ENCODE results near the gene AIFM3.

AIFM3 gene

DNA sequence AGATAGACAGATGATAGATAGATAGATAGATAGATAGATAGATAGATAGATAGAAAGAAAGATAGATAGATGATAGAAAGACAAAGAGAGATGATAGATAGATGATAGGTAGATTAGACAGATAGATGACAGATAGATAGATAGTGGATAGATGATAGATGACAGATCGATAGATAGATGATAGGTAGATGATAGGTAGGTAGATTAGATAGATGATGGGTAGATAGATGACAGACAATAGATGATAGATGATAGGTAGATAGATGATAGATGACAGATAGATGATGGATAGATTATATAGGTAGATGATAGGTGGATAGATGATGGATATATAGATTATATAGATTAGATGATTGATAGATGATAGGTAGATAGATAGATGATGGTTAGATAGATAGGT lies 19.3 kb downstream of the AIFM3 start:
- Histone ChIP-seq H3K27ac (ENCODE audit: low read depth, low read length) (no peak overlapping the region), H3K79me2 (ENCODE audit: control insufficient read depth, insufficient read depth, low read length, unreplicated experiment) (peaks cover 14% of the 10 kb centered on the region), H3K4me1 (ENCODE audit: control insufficient read depth, insufficient read depth, low read length, unreplicated experiment) (peaks cover 9% of the 10 kb centered on the region), H2AFZ (ENCODE audit: low read length, unreplicated experiment) (no peak overlapping the region), H3K27me3 (ENCODE audit: insufficient read depth, low read length) (no peaks in the 10 kb centered on the region), H3K4me3 (ENCODE audit: low read depth, low read length) (no peak overlapping the region), H3K36me3 (ENCODE audit: insufficient read depth, low read length) (no peaks in the 10 kb centered on the region)

DNA sequence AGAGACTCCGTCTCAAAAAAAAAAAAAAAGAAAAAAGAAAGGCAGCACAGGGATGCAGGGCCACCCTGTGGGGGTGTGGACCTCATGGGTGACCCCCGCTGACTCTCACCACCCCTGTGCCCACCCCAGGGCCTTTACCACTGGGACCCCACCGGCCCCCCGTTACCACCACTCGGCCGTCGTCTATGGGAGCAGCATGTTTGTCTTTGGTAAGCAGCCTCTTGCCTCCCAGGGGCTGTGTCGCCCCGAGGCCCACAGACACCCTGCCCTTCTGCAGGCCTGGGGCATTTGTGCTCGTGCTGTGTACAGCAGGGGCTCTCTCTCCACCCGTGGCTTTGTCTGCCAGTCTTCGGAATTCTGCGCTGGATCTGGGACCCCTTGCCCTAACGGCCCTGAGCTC lies 20.3 kb downstream of the AIFM3 start:
- Histone ChIP-seq H3K4me1 (ENCODE audit: control insufficient read depth, insufficient read depth, low read length, unreplicated experiment) (peaks cover 9% of the 10 kb centered on the region), H3K4me3 (ENCODE audit: low read depth, low read length) (no peak overlapping the region), H2AFZ (ENCODE audit: low read length, unreplicated experiment) (no peak overlapping the region), H3K79me2 (ENCODE audit: control insufficient read depth, insufficient read depth, low read length, unreplicated experiment) (peaks cover 12% of the 10 kb centered on the region), H3K36me3 (ENCODE audit: insufficient read depth, low read length) (no peaks in the 10 kb centered on the region), H3K27me3 (ENCODE audit: insufficient read depth, low read length) (no peaks in the 10 kb centered on the region), H3K27ac (ENCODE audit: low read depth, low read length) (no peak overlapping the region)

DNA sequence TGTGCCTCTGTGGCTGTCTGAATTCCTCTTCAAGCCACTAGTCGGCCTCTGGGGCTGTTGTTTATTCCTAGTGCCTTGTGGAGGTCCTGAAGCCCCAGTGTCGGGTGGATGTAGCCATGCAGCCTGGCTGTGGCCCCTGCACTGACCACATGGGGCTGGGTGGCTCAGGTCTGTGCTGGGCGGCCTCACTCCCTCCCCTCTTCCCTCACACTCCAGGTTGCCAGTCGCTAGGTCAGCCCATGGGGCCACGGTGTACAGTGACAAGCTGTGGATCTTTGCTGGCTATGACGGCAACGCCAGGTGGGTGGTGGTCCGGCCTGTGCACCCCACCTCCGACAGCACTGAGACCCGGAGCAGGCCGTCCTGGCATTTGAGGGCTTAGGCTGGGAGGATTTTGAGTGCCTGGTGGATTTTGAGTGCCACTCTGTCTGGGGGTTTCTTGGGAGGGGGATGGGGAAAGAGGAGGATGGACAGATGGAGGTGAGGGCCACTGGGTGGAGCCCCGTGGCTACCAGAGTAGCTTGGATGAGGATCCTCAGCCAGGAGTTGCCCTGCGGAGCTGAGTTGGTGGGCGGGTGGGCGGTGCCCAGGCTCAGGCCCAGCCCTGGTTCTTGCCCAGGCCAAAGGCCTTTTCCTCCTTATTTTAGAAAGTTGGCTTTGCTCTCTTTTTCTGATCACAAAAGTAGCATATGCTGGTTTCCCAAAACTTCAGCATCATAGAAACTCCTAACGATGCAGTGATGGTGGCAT lies 21.7 kb downstream of the AIFM3 start:
- no peak overlapping the region for H3K4me3 ChIP-seq (ENCODE audit: low read depth, low read length)

DNA sequence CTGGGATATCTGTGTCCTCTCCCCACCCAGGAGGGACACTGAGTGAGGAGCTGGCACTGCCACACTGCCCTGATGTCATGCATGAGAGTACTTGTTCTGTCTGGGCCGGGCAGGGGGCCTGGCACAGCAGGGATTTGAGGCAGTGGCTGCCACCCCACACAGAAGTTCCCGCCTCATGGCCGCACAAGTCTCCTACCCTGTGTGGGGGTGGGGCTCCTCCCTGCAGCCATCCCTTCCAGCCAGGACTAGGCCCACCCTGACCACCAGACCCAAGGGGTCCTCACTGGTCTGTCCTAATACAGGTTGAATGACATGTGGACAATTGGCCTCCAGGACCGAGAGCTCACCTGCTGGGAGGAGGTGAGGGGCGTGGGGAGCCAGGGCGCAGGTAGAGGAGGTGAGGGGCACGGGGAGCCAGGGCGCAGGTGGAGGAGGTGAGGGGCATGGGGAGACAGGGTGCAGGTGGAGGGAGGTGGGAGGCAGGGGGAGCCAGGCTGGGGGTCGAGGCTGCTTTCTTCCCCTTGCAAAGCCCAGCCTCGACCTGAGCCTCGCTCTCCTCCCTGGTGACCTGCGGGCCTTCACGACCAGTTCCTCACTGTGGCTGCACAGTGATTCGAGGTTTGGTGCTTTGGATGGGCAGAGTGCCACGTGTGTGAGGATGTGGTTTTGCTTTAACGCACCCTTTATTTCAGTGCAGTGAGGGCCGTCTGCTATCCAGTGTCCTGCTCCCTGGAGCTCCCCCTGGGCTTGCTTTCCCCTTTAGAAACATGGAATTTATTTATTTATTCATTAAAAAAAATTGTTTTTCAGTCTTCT lies 22.5 kb downstream of the AIFM3 start:
- no peak overlapping the region for H3K4me3 ChIP-seq (ENCODE audit: low read depth, low read length)
- H3K4me1 ChIP-seq (ENCODE audit: control insufficient read depth, insufficient read depth, low read length, unreplicated experiment): no peaks in the 10 kb centered on the region
- H3K79me2 ChIP-seq (ENCODE audit: control insufficient read depth, insufficient read depth, low read length, unreplicated experiment): no peaks in the 10 kb centered on the region
- H3K36me3 ChIP-seq (ENCODE audit: insufficient read depth, low read length): no peaks in the 10 kb centered on the region
- no peaks in the 10 kb centered on the region for H3K27me3 ChIP-seq (ENCODE audit: insufficient read depth, low read length)
- no peak overlapping the region for H3K27ac ChIP-seq (ENCODE audit: low read depth, low read length)
- H2AFZ ChIP-seq (ENCODE audit: low read length, unreplicated experiment): no peak overlapping the region

More for the DNA sequence above, 21.7 kb downstream of the AIFM3 start:
- Histone ChIP-seq H2AFZ (ENCODE audit: low read length, unreplicated experiment) (no peak overlapping the region), H3K4me1 (ENCODE audit: control insufficient read depth, insufficient read depth, low read length, unreplicated experiment) (no peaks in the 10 kb centered on the region), H3K27ac (ENCODE audit: low read depth, low read length) (no peak overlapping the region), H3K79me2 (ENCODE audit: control insufficient read depth, insufficient read depth, low read length, unreplicated experiment) (no peaks in the 10 kb centered on the region), H3K36me3 (ENCODE audit: insufficient read depth, low read length) (no peaks in the 10 kb centered on the region), H3K27me3 (ENCODE audit: insufficient read depth, low read length) (no peaks in the 10 kb centered on the region)

DNA sequence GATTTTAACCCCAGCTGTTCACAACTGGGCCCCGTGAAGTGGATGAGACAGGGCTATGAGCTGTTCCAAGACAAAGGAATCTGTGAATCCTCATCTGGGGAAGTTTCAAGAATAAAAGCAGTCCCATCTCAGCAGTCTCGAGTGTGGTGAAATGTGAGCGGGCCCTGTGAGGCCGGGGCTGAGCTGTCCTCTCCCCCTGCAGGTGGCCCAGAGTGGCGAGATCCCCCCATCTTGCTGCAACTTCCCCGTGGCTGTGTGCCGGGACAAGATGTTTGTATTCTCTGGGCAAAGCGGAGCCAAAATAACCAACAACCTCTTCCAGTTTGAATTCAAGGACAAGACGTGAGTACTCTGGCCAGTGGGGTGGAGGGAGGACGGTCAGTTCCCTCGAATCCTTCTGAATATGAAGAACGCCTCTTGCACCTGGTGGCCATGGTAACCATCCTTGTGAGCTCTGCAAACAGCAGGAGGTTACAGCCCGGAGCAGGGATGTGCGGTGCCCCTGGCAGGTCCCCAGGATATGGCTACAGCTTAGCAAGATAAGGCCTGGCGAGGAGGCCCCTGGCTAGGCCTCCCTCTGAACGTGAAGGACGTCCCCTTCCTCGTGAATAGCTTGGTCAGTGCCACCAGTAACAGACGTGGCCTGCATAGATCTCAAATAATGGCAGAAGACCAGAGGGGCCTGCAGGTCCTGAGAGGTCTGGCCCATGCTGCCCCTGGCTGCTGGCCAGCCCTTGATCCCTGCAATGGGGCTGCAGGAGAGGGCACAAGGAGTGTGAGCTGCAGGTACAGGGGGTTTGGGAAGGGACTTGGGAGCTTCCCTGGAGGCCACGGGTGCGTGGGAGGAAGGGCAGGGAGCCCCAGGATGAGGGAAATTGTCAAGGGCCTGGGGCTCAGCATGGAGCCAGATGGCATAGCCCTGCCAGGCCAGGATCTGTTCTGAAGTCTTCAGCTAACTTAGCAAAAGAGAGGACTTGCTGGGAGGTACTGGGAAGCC lies 23.4 kb downstream of the AIFM3 start:
- no peak overlapping the region for H3K27ac ChIP-seq (ENCODE audit: low read depth, low read length)
- H3K79me2 ChIP-seq (ENCODE audit: control insufficient read depth, insufficient read depth, low read length, unreplicated experiment): no peaks in the 10 kb centered on the region
- no peak overlapping the region for H3K4me3 ChIP-seq (ENCODE audit: low read depth, low read length)
- no peaks in the 10 kb centered on the region for H3K36me3 ChIP-seq (ENCODE audit: insufficient read depth, low read length)
- no peak overlapping the region for H2AFZ ChIP-seq (ENCODE audit: low read length, unreplicated experiment)
- no peaks in the 10 kb centered on the region for H3K27me3 ChIP-seq (ENCODE audit: insufficient read depth, low read length)
- no peaks in the 10 kb centered on the region for H3K4me1 ChIP-seq (ENCODE audit: control insufficient read depth, insufficient read depth, low read length, unreplicated experiment)

DNA sequence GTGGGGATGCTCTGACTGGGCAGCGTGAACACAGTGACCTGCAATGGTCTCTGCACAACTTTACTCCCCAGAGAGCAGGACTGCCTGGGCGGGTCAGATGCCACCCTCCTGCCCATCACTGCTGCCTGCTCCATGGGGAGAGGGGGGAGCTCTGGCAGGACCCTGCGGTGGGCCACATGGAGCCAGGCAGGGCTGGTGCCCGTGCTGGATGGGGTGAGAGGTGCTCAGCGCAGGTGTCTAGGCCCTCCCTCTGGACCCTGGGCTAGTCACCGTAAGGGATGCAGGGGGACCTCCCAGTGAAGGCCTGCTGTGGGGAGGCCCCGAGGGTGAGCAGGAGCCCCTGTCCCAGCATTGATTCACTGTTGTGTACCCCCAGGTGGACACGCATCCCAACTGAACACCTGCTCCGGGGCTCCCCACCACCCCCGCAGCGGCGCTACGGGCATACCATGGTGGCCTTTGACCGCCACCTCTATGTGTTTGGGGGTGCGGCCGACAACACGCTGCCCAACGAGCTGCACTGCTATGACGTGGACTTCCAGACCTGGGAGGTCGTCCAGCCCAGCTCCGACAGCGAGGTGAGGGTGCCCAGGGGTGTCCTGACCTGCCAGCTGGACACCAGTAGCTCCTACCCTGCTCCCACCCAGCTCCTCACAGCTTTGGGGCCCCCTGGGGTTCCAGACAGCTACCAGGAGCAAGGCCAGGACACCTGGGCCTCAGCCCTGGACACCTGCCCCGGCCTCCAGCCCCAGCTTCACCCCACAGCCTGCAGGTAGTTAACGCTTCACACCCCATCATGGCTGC lies 24.4 kb downstream of the AIFM3 start:
- no peak overlapping the region for H2AFZ ChIP-seq (ENCODE audit: low read length, unreplicated experiment)
- H3K4me1 ChIP-seq (ENCODE audit: control insufficient read depth, insufficient read depth, low read length, unreplicated experiment): no peaks in the 10 kb centered on the region
- H3K79me2 ChIP-seq (ENCODE audit: control insufficient read depth, insufficient read depth, low read length, unreplicated experiment): no peaks in the 10 kb centered on the region
- H3K27me3 ChIP-seq (ENCODE audit: insufficient read depth, low read length): no peaks in the 10 kb centered on the region
- no peak overlapping the region for H3K27ac ChIP-seq (ENCODE audit: low read depth, low read length)
- no peaks in the 10 kb centered on the region for H3K36me3 ChIP-seq (ENCODE audit: insufficient read depth, low read length)
- H3K4me3 ChIP-seq (ENCODE audit: low read depth, low read length): no peak overlapping the region

DNA sequence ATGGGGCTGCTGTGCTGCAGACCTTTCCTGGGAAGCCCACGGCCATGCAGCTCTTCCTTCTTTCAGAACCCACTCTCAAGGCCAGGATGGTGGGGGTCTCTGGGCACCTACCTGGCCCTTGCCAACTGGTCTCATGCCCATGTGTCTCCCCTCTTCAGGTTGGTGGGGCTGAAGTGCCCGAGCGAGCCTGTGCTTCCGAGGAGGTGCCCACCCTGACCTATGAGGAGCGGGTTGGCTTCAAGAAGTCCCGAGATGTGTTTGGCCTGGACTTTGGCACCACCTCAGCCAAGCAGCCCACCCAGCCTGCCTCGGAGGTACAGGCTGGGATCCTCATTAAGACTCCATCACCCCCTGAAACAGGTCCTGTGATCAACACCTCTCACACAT lies 25.0 kb downstream of the AIFM3 start:
- H3K36me3 ChIP-seq (ENCODE audit: insufficient read depth, low read length): no peaks in the 10 kb centered on the region
- H2AFZ ChIP-seq (ENCODE audit: low read length, unreplicated experiment): no peak overlapping the region
- no peaks in the 10 kb centered on the region for H3K27me3 ChIP-seq (ENCODE audit: insufficient read depth, low read length)
- H3K4me1 ChIP-seq (ENCODE audit: control insufficient read depth, insufficient read depth, low read length, unreplicated experiment): no peaks in the 10 kb centered on the region
- H3K79me2 ChIP-seq (ENCODE audit: control insufficient read depth, insufficient read depth, low read length, unreplicated experiment): no peaks in the 10 kb centered on the region
- no peak overlapping the region for H3K4me3 ChIP-seq (ENCODE audit: low read depth, low read length)
- H3K27ac ChIP-seq (ENCODE audit: low read depth, low read length): no peak overlapping the region

DNA sequence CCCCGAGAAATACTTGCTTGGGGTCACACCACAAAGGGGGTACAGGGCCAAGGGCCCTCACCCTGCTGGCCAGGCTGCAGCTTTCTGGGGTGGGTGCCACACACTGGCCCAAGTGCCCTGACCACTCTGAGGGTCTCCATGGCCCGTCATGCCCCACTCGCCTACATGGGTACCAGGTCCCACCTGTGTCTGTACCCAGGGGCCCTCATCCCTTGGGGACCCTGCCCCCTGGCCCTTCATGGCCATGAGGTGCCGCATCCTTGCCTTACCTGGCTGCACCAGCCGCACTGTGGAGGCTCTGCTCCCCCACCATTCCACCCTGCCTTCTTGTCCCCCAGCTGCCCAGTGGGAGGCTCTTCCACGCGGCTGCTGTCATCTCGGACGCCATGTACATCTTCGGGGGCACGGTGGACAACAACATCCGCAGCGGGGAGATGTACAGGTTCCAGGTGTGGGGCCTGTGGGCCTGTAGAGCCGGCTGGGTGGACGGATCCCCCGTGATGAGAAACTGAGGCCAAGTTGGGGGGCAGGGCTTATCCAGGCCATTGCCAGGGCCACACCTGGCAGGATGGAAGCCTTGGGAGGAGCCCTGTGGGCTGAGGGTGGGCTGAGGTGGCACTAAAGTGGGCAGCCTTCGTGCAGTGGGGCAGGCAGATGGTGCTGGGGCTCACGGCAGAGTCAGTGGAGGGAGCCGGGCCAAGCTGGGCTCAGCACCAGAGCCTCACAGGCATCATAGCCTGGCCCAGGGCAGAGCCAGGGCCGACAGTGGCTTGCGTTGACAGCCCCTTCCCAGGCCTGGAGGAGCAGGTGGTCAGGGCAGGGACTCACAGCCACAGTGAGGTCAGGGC lies 25.6 kb downstream of the AIFM3 start:
- no peaks in the 10 kb centered on the region for H3K36me3 ChIP-seq (ENCODE audit: insufficient read depth, low read length)
- no peak overlapping the region for H2AFZ ChIP-seq (ENCODE audit: low read length, unreplicated experiment)
- no peaks in the 10 kb centered on the region for H3K79me2 ChIP-seq (ENCODE audit: control insufficient read depth, insufficient read depth, low read length, unreplicated experiment)
- H3K4me1 ChIP-seq (ENCODE audit: control insufficient read depth, insufficient read depth, low read length, unreplicated experiment): no peaks in the 10 kb centered on the region
- H3K4me3 ChIP-seq (ENCODE audit: low read depth, low read length): no peak overlapping the region
- H3K27ac ChIP-seq (ENCODE audit: low read depth, low read length): no peak overlapping the region
- H3K27me3 ChIP-seq (ENCODE audit: insufficient read depth, low read length): no peaks in the 10 kb centered on the region

DNA sequence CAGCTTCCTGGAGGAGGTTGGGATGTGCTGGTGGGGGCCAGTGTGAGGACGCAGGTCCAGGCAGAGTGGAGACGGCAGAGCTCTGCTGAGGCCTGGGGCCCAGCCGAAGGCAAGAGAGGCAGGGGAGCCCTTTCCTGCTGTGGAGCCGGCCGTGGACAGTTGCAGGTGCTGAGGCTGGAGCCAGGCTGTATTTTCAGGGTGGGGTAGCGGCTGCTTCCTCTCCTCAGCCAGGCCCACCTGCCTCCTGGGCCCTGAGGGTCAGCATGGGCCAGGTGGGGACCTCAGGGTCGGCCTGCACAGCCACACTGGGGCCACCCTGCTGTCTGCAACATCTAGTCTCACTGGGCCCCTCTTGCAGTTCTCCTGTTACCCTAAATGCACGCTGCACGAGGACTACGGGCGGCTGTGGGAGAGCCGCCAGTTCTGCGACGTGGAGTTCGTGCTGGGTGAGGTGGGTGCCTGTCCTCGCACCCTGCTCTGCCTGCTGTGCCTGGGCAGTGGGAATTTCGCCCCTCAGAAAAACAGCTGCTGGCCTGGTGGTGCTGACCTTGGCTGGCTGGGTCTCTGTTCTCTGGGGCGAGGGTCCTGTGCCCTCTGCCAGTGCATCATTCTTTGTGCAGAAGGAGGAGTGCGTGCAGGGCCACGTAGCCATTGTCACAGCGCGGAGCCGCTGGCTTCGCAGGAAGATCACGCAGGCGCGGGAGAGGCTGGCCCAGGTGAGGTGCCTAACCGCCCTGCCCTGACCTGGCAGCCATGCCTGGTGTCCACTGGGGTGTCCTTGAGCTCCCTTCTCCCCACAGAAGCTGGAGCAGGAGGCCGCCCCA lies 26.5 kb downstream of the AIFM3 start:
- Histone ChIP-seq H3K79me2 (ENCODE audit: control insufficient read depth, insufficient read depth, low read length, unreplicated experiment) (no peaks in the 10 kb centered on the region), H3K36me3 (ENCODE audit: insufficient read depth, low read length) (no peaks in the 10 kb centered on the region), H3K27ac (ENCODE audit: low read depth, low read length) (no peak overlapping the region), H3K4me1 (ENCODE audit: control insufficient read depth, insufficient read depth, low read length, unreplicated experiment) (no peaks in the 10 kb centered on the region), H3K27me3 (ENCODE audit: insufficient read depth, low read length) (no peaks in the 10 kb centered on the region), H2AFZ (ENCODE audit: low read length, unreplicated experiment) (no peak overlapping the region), H3K4me3 (ENCODE audit: low read depth, low read length) (no peak overlapping the region)
